Hepatic stellate cell (primary cell): ENCODE measurements around the gene ZNF627.
"Not testable (repeated sequence)": the region's sequence is repeated elsewhere in the genome, so short reads cannot be mapped to it uniquely, and the experiment has no call there.

Experiments used
- DNase-seq: peaks from one replicate; pipeline ENCODE4 v3.0.0; 2011; ENCODE audit warnings: low spot score

ZNF627 gene

GRCh38 chr19:11574689-11575088 lies 22.6 kb upstream of the ZNF627 start:
- DNase-seq: no peak

GRCh38 chr19:11576227-11576626 lies 21.1 kb upstream of the ZNF627 start:
- no peak for DNase-seq

GRCh38 chr19:11577451-11578257 lies 19.6 kb upstream of the ZNF627 start, which contains the start of gene ACP5:
ACP5 (minus strand) TSS chr19:11577645; CDS start chr19:11577317, 328 bp downstream.
- peak; percentile 47 for DNase-seq

GRCh38 chr19:11578258-11579142 lies 18.8 kb upstream of the ZNF627 start:
- no peak for DNase-seq

GRCh38 chr19:11580116-11580515 lies 17.2 kb upstream of the ZNF627 start:
- no peak for DNase-seq

- peak; percentile 47 for DNase-seq
These were observed 15.5 kb upstream of the ZNF627 start for GRCh38 chr19:11581740-11582139.

GRCh38 chr19:11586331-11586730 lies 11.0 kb upstream of the ZNF627 start:
- no peak for DNase-seq

- DNase-seq: peak; percentile 83
These were observed 9.8 kb upstream of the ZNF627 start for GRCh38 chr19:11587302-11587974.

GRCh38 chr19:11587975-11588631 lies 9.2 kb upstream of the ZNF627 start:
- no peak for DNase-seq

- no peak for DNase-seq
These were observed 3.2 kb upstream of the ZNF627 start for GRCh38 chr19:11594084-11594483.

- DNase-seq: no peak
These were observed 1.1 kb upstream of the ZNF627 start for GRCh38 chr19:11596156-11596555.

- no peak for DNase-seq
These were observed 810 bp downstream of the ZNF627 start for GRCh38 chr19:11598103-11598483.

- no peak for DNase-seq
These were observed 1.5 kb downstream of the ZNF627 start for GRCh38 chr19:11598746-11599145.

- DNase-seq: not testable (repeated sequence)
These were observed 2.4 kb downstream of the ZNF627 start for GRCh38 chr19:11599704-11600103.

- DNase-seq: no peak
These were observed 9.2 kb downstream of the ZNF627 start for GRCh38 chr19:11606484-11606883.

GRCh38 chr19:11611730-11612129 lies 14.4 kb downstream of the ZNF627 start:
- no peak for DNase-seq

GRCh38 chr19:11612816-11613511 lies 15.7 kb downstream of the ZNF627 start:
- no peak for DNase-seq

GRCh38 chr19:11617180-11618062 lies 20.1 kb downstream of the ZNF627 start:
- DNase-seq: no peak

GRCh38 chr19:11620553-11620952 lies 23.3 kb downstream of the ZNF627 start:
- no peak for DNase-seq

GRCh38 chr19:11622401-11622800 lies 25.1 kb downstream of the ZNF627 start:
- DNase-seq: not testable (repeated sequence)
